ENCODE measurements around the gene ATXN1.

The ATXN1 gene

GRCh38 chr6:16442031-16442430, 319.2 kb downstream of the ATXN1 start:
- TF ChIP-seq CTCF (IDR thresholded peaks at IDR 0.05; ENCODE audit: low read depth, low read length, missing control alignments): no peak
- no peak overlapping the region for H3K4me3 ChIP-seq (ENCODE audit: low read depth, low read length)
- no peak for DNase-seq (ENCODE audit: low read depth)

GRCh38 chr6:16441262-16441661, 320.0 kb downstream of the ATXN1 start:
- no peak overlapping the region for H3K4me3 ChIP-seq (ENCODE audit: low read depth, low read length)
- TF ChIP-seq CTCF (IDR thresholded peaks at IDR 0.05; ENCODE audit: low read depth, low read length, missing control alignments): no peak
- no peak for DNase-seq (ENCODE audit: low read depth)

GRCh38 chr6:16440636-16441212, 320.5 kb downstream of the ATXN1 start:
- H3K4me3 ChIP-seq (ENCODE audit: low read depth, low read length): no peak overlapping the region
- TF ChIP-seq CTCF (IDR thresholded peaks at IDR 0.05; ENCODE audit: low read depth, low read length, missing control alignments): no peak
- DNase-seq (ENCODE audit: low read depth): no peak

DNA sequence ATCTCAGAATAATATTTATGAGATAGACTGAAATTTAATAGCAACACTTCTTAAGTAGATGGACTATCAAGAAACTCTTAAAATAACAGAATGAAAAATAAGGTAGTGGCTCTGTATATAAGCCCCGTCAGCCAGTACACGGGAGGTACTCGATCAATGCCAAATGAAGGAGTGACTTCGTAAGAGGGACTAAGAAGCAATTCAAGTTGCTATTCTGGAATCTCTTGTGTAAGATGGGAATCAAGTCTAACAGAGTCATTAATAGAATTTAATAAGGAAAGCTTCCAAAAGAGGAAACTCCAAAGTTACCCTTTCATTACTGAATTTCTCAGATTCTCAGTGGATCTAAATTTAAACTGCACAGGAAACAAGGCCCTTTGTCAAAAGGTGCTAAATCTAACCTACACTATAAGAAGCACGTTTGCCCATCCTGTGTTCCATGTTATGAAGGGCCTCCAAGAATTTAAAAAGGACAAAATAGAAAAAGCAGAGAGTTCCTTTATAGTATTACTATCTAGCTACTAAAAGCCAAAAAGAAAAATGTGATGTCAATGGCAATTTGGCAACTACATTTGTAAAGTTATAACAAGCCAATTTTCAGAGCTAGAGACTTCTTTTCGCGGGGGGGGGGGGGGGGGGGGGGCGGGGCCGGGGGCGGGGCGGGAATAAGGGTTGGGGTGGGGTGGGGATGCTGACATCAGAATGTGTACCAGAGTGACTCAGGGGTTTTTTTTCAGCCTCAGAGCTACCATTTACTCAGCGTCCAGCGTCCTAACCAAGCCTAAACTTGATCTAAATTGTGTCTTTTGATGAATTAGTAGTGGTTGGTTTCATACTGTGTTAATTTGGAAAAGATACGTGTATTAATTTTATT, 322.3 kb downstream of the ATXN1 start:
- no peak for DNase-seq (ENCODE audit: low read depth)
- TF ChIP-seq CTCF (IDR thresholded peaks at IDR 0.05; ENCODE audit: low read depth, low read length, missing control alignments): no peak
- no peak overlapping the region for H3K4me3 ChIP-seq (ENCODE audit: low read depth, low read length)

- no peak overlapping the region for H3K4me3 ChIP-seq (ENCODE audit: low read depth, low read length)
- TF ChIP-seq CTCF (IDR thresholded peaks at IDR 0.05; ENCODE audit: low read depth, low read length, missing control alignments): no peak
- no peak for DNase-seq (ENCODE audit: low read depth)
Observed at GRCh38 chr6:16437984-16438383, 323.3 kb downstream of the ATXN1 start.

DNA sequence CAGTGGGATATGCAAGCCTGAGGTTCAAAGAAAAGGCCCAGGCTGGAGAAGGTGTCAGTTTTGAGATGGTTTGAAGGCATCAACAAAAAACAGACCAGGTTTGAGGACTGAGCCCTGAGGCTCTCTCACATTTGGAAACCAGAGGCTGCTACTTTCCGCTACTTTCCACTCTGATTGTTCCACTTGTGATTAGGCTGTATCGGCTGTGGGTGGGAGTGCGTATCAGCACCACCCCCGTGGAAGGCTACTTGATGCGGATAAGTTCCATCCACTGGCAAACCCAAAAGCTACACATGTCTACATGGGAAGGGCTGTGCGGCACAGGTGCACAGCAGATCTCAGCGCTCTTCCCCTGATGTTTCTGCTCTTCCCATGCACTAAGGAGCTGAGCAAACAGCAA, 324.2 kb downstream of the ATXN1 start:
- no peak overlapping the region for H3K4me3 ChIP-seq (ENCODE audit: low read depth, low read length)
- TF ChIP-seq CTCF (IDR thresholded peaks at IDR 0.05; ENCODE audit: low read depth, low read length, missing control alignments): no peak
- DNase-seq (ENCODE audit: low read depth): no peak
